ENCODE results near the gene APBA2. TPM values are rescaled to one million over a fixed set of nuclear protein-coding genes. Genes with fewer than 3 reads are reported as not detected.

Gene APBA2
- total RNA-seq, 2 donors from 2014 or later = 0.47 to 0.48 TPM

DNA sequence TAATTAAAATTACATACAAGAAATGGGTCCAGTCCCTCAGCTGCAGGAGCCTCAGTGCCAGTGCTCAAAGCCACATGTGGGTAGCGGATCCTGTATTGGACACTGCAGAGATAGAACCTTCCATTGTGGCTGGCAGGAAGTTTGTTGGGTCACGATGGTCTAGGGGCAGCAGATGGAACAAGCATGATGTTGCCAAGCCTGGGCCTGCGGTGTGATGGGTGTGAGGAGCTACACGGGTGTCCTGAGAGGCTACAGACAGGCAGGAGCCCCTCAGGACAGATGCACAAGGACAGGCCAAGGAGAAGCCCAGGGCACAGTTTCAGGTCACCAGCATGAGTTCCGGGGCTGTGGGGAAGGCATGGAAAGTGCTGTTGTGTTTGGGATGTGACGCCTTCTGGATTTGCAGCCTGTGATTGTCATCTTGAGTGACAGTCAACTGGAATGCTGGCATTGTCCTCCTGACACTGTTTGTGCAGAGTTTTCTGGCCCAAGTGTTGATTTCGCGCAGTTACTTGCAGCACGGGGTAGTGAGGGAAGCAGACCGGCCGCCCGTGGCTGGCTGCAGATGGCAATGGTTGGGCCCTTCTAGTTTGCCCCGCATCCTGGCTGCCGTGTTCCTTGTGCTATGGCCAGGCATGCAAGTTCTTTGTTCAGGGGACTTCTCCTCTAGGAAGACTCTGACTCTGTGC, 206.7 kb downstream of the APBA2 start:
- Histone ChIP-seq H3K4me1 (no peaks in the 10 kb centered on the region), H3K27ac (no peak overlapping the region), H3K4me3 (no peak overlapping the region), H3K36me3 (no peaks in the 10 kb centered on the region), H3K27me3 (peaks cover 0 to 3% of the 10 kb centered on the region in 2 donors), H3K9me3 (no peaks in the 10 kb centered on the region)
- TF ChIP-seq, protein P1, sequence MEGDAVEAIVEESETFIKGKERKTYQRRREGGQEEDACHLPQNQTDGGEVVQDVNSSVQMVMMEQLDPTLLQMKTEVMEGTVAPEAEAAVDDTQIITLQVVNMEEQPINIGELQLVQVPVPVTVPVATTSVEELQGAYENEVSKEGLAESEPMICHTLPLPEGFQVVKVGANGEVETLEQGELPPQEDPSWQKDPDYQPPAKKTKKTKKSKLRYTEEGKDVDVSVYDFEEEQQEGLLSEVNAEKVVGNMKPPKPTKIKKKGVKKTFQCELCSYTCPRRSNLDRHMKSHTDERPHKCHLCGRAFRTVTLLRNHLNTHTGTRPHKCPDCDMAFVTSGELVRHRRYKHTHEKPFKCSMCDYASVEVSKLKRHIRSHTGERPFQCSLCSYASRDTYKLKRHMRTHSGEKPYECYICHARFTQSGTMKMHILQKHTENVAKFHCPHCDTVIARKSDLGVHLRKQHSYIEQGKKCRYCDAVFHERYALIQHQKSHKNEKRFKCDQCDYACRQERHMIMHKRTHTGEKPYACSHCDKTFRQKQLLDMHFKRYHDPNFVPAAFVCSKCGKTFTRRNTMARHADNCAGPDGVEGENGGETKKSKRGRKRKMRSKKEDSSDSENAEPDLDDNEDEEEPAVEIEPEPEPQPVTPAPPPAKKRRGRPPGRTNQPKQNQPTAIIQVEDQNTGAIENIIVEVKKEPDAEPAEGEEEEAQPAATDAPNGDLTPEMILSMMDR (IDR thresholded peaks at IDR 0.05) = no peak
- DNase-seq (ENCODE audit: low spot score) = no peak

DNA sequence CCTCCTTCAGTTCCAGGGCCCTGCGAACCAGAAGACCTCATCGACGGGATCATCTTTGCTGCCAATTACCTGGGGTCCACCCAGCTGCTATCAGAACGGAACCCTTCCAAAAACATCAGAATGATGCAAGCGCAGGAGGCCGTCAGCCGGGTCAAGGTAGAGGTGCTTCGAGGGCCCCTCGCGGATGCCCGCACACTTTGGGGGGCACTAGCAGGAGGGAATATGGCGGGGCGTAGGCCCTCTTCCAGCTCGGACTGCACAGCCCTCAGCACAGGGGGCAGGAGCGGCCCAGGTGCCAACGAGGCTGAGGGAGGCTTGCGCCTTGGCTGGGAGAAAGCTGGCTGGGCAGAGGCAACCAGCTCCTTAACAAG, 207.3 kb downstream of the APBA2 start:
- no peaks in the 10 kb centered on the region for H3K36me3 ChIP-seq
- TF ChIP-seq, protein P1 (IDR thresholded peaks at IDR 0.05) = no peak
- no peak overlapping the region for H3K27ac ChIP-seq
- H3K4me3 ChIP-seq = no peak overlapping the region
- H3K4me1 ChIP-seq = no peaks in the 10 kb centered on the region
- DNase-seq (ENCODE audit: low spot score) = no peak
- H3K27me3 ChIP-seq = peaks cover 0 to 3% of the 10 kb centered on the region in 2 donors
- no peaks in the 10 kb centered on the region for H3K9me3 ChIP-seq

DNA sequence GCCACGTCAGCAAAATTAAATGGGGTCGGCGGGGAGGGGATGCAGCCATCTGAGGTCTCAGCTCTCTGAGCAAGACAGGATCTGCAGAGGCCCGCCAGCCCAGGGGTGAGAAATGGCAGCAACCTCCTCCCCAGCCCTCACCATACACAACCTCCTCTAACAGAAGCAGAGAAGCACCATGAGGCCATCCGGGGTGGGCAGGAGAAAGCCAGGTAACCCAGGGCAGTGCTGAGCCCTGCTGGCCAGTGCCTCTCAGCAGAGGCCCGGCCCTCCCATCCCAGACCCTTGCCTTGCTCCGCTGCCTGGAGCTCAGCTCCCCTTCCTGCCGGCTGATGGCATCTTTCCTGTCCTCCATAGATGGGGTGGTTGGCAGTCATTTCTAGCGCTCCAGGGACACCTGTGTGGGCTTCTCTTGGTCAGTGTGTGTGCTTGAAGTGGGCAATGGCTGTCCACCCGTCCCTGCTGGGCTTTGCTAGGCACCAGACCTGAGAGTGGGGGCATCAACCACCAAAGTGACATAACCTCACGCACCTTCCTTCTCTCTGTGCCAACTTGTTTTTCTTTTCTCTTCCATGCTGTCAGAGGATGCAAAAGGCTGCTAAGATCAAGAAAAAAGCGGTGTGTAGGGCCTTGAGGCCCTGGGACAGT, 208.0 kb downstream of the APBA2 start:
- no peaks in the 10 kb centered on the region for H3K36me3 ChIP-seq
- no peak overlapping the region for H3K4me3 ChIP-seq
- no peaks in the 10 kb centered on the region for H3K9me3 ChIP-seq
- DNase-seq (ENCODE audit: low spot score) = no peak
- peaks cover 0 to 3% of the 10 kb centered on the region in 2 donors for H3K27me3 ChIP-seq
- TF ChIP-seq, protein P1 (IDR thresholded peaks at IDR 0.05) = no peak
- H3K4me1 ChIP-seq = no peaks in the 10 kb centered on the region
- no peak overlapping the region for H3K27ac ChIP-seq

DNA sequence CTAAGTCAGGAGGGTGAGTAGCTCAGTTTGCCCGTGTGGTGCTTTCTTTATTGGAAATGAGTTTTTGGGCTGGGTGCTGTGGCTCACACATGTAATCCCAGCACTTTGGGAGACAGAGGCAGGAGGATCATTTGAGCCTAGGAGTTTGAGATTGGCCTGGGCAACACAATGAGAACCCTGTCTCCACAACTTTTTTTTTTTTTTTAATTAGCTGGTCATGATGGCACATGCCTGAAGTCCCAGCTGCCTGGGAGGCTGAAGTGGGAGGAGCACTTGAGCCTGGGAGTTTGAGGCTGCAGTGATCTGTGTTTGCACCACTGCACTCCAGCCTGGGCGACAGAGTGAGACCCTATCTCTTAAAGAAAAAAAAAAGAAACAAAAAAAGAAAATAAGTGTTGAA, 208.9 kb downstream of the APBA2 start:
- Histone ChIP-seq H3K9me3 (no peaks in the 10 kb centered on the region), H3K4me1 (no peaks in the 10 kb centered on the region), H3K27me3 (peaks cover 0 to 3% of the 10 kb centered on the region in 2 donors), H3K36me3 (no peaks in the 10 kb centered on the region), H3K4me3 (no peak overlapping the region), H3K27ac (no peak overlapping the region)
- TF ChIP-seq, protein P1 (IDR thresholded peaks at IDR 0.05) = no peak
- DNase-seq (ENCODE audit: low spot score) = no peak

DNA sequence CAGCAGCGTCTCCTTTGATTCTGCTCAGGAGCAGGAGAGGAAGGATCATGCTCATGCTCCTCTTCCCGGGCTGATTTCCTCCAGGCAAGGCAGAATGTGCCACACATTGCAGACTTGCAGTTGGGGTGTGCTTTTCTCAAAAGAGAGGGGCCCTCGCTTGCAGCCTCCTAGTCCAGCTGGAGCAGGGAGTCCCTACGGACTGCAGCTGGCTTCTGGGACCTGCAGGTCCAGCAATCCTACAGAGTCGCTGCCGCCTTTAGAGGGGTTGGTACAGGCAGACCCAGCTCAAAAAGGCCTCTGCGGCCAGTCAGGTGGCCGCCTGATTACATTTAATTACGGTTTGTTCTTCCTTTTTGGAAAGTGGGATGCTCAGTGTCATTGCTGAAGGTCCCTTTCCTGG, 210.0 kb downstream of the APBA2 start:
- Histone ChIP-seq H3K9me3 (no peaks in the 10 kb centered on the region), H3K27ac (no peak overlapping the region), H3K27me3 (no peaks in the 10 kb centered on the region), H3K4me1 (no peaks in the 10 kb centered on the region), H3K4me3 (no peak overlapping the region), H3K36me3 (no peaks in the 10 kb centered on the region)
- TF ChIP-seq, protein P1 (IDR thresholded peaks at IDR 0.05) = no peak
- no peak for DNase-seq (ENCODE audit: low spot score)

All from right atrium auricular region (tissue), 2 donors.